Measurements from ENCODE around the gene PCNX1.
"Not testable (repeated sequence)": the region's sequence is repeated elsewhere in the genome, so short reads cannot be mapped to it uniquely, and the experiment has no call there.

PCNX1 gene

GRCh38 chr14:70872678-70873020 lies 34.6 kb upstream of the PCNX1 start:
- Histone ChIP-seq H3K36me3 (ENCODE audit: control insufficient read depth, insufficient read depth, low read length) (no peaks in the 10 kb centered on the region), H3K27me3 (replicated peaks; ENCODE audit: control insufficient read depth, insufficient read depth, low read length) (no peaks in the 10 kb centered on the region), H3K4me3 (replicated peaks; ENCODE audit: low read depth, low read length) (no peak overlapping the region)
- no peak for TF ChIP-seq CTCF (IDR thresholded peaks at IDR 0.05; ENCODE audit: insufficient read depth, low read length, poor library complexity, severe bottlenecking)
- DNase-seq (ENCODE audit: extremely low read depth, insufficient read length) = no peak

GRCh38 chr14:70873627-70874026 lies 33.6 kb upstream of the PCNX1 start:
- Histone ChIP-seq H3K27me3 (replicated peaks; ENCODE audit: control insufficient read depth, insufficient read depth, low read length) (no peaks in the 10 kb centered on the region), H3K36me3 (ENCODE audit: control insufficient read depth, insufficient read depth, low read length) (no peaks in the 10 kb centered on the region), H3K4me3 (replicated peaks; ENCODE audit: low read depth, low read length) (no peak overlapping the region)
- TF ChIP-seq CTCF (IDR thresholded peaks at IDR 0.05; ENCODE audit: insufficient read depth, low read length, poor library complexity, severe bottlenecking) = peak; percentile 35
- no peak for DNase-seq (ENCODE audit: extremely low read depth, insufficient read length)

- DNase-seq (ENCODE audit: extremely low read depth, insufficient read length); H3K36me3 ChIP-seq (ENCODE audit: control insufficient read depth, insufficient read depth, low read length); H3K27me3 ChIP-seq (replicated peaks; ENCODE audit: control insufficient read depth, insufficient read depth, low read length); H3K4me3 ChIP-seq (replicated peaks; ENCODE audit: low read depth, low read length): not testable (repeated sequence)
These were observed 31.3 kb upstream of the PCNX1 start for GRCh38 chr14:70875811-70876460.

GRCh38 chr14:70879448-70879847 lies 27.8 kb upstream of the PCNX1 start:
- no peak overlapping the region for H3K4me3 ChIP-seq (replicated peaks; ENCODE audit: low read depth, low read length)
- no peaks in the 10 kb centered on the region for H3K27me3 ChIP-seq (replicated peaks; ENCODE audit: control insufficient read depth, insufficient read depth, low read length)
- no peak for DNase-seq (ENCODE audit: extremely low read depth, insufficient read length)
- no peak for TF ChIP-seq CTCF (IDR thresholded peaks at IDR 0.05; ENCODE audit: insufficient read depth, low read length, poor library complexity, severe bottlenecking)
- H3K36me3 ChIP-seq (ENCODE audit: control insufficient read depth, insufficient read depth, low read length) = no peaks in the 10 kb centered on the region

- H3K27me3 ChIP-seq (replicated peaks; ENCODE audit: control insufficient read depth, insufficient read depth, low read length); H3K4me3 ChIP-seq (replicated peaks; ENCODE audit: low read depth, low read length); H3K36me3 ChIP-seq (ENCODE audit: control insufficient read depth, insufficient read depth, low read length); DNase-seq (ENCODE audit: extremely low read depth, insufficient read length): not testable (repeated sequence)
These were observed 26.4 kb upstream of the PCNX1 start for GRCh38 chr14:70880888-70881287.

GRCh38 chr14:70881549-70882177 lies 25.6 kb upstream of the PCNX1 start:
- Histone ChIP-seq H3K36me3 (ENCODE audit: control insufficient read depth, insufficient read depth, low read length) (no peaks in the 10 kb centered on the region), H3K27me3 (replicated peaks; ENCODE audit: control insufficient read depth, insufficient read depth, low read length) (no peaks in the 10 kb centered on the region), H3K4me3 (replicated peaks; ENCODE audit: low read depth, low read length) (no peak overlapping the region)
- peak; percentile 68 for DNase-seq (ENCODE audit: extremely low read depth, insufficient read length)
- TF ChIP-seq CTCF (IDR thresholded peaks at IDR 0.05; ENCODE audit: insufficient read depth, low read length, poor library complexity, severe bottlenecking) = no peak
